K562 (cell line): ENCODE measurements around the gene INTS13. TPM values are rescaled to one million over a fixed set of nuclear protein-coding genes. Genes with fewer than 3 reads are reported as not detected.

Source experiments
- ATAC-seq: fragments of 200-7000 bp; cut with Tn5 transposase; 3 replicates; pipeline ENCODE4 v1.9.1; 2020; ENCODE audit warnings: moderate library complexity
- BruUV-seq: library from RNA; stranded (reverse); fragments of 400-500 nt; replicated peaks from 2 replicates; lab custom pipeline; 2021; lab: Mats Ljungman, UMichigan
- CTCF ChIA-PET: fragments of 300-600 bp; formaldehyde crosslinking; extraction: SDS; loops from one replicate; lab custom pipeline; 2021; ENCODE audit warnings: low intra/inter-chr PET ratio; lab: Yijun Ruan, JAX
- POLR2A ChIA-PET: fragments of 300-600, 350-650 bp; sonication (Branson Sonifier 250); formaldehyde crosslinking; extraction: SDS; loops from one replicate; lab custom pipeline; 2021; ENCODE audit warnings: antibody characterized with exemption, inconsistent platforms; lab: Yijun Ruan, JAX
- DNase-seq, 4 experiments: peaks; one replicate each; pipeline versions ENCODE4 v3.0.0 to v3.0.0-alpha.2; 2011 to 2018; ENCODE audit warnings: low spot score in 3 of 4, mixed read lengths in 3 of 4; ENCODE audit errors: extremely low read depth in 1 of 4
- FAIRE-seq: peaks from 2 replicates; lab custom pipeline; 2011; peaks lifted over from hg19 to GRCh38; lab: Jason Lieb, UNC
- H2AFZ ChIP-seq: 2 replicates; pipeline ENCODE4 v1.6.0; 2011; ENCODE audit warnings: low read depth, low read length, control low read depth, inconsistent platforms
- H3K27ac ChIP-seq: fragments of 200-600 bp; 3 replicates; pipeline ENCODE4 v1.8.0; 2011; ENCODE audit warnings: low read depth, mild to moderate bottlenecking, control low read depth, inconsistent platforms, low read length, moderate library complexity, mixed read lengths; ENCODE audit errors: extremely low read depth
- H3K27me3 ChIP-seq, 2 experiments: fragments of 300-600 bp in 1 of 2; 2 replicates in 1 of 2; 3 replicates in 1 of 2; pipeline versions ENCODE4 v1.6.0 to v1.8.0; 2011; ENCODE audit warnings: inconsistent platforms in 2 of 2, low read length in 2 of 2, mild to moderate bottlenecking in 1 of 2, mixed read lengths in 1 of 2, moderate library complexity in 1 of 2; ENCODE audit not compliant: control insufficient read depth in 2 of 2, insufficient read depth in 2 of 2
- H3K36me3 ChIP-seq: fragments of 300-600 bp; 3 replicates; pipeline ENCODE4 v1.8.0; 2011; ENCODE audit warnings: mild to moderate bottlenecking, low read length, inconsistent platforms; ENCODE audit not compliant: control insufficient read depth, insufficient read depth
- H3K4me1 ChIP-seq, 2 experiments: fragments of 200-600 bp in 1 of 2; replicated peaks in 1 of 2; 2 replicates in 1 of 2; 3 replicates in 1 of 2; pipeline versions ENCODE4 v1.5.1 to v1.8.0; 2011; ENCODE audit warnings: inconsistent platforms in 2 of 2, low read length in 2 of 2, mild to moderate bottlenecking in 1 of 2, mixed read lengths in 1 of 2, moderate library complexity in 1 of 2; ENCODE audit not compliant: control insufficient read depth in 2 of 2, insufficient read depth in 2 of 2
- H3K4me2 ChIP-seq: 2 replicates; pipeline ENCODE4 v1.6.1; 2011; ENCODE audit warnings: low read length, control low read depth, inconsistent platforms, mixed read lengths; ENCODE audit not compliant: insufficient read depth
- H3K4me3 ChIP-seq: fragments of 200-600 bp; sonication (generic), shearing (Covaris generic); 2 replicates; pipeline ENCODE4 v1.5.1; 2016; ENCODE audit warnings: control low read depth, inconsistent platforms
- H3K79me2 ChIP-seq: fragments of 200-600 bp; 3 replicates; pipeline ENCODE4 v1.8.0; 2011; ENCODE audit warnings: low read length, inconsistent platforms; ENCODE audit not compliant: control insufficient read depth, insufficient read depth
- H3K9ac ChIP-seq, 2 experiments: 2 replicates each; pipeline versions ENCODE4 v1.6.0 to v1.6.1; 2011; ENCODE audit warnings: low read depth in 2 of 2, low read length in 2 of 2, control low read depth in 1 of 2, inconsistent platforms in 1 of 2, mild to moderate bottlenecking in 1 of 2, mixed read lengths in 1 of 2; ENCODE audit not compliant: insufficient read depth in 1 of 2
- H3K9me1 ChIP-seq: one replicate; pipeline ENCODE4 v1.6.0; 2011; ENCODE audit warnings: inconsistent platforms, mild to moderate bottlenecking, low read length, moderate library complexity; ENCODE audit not compliant: control insufficient read depth, insufficient read depth
- H3K9me3 ChIP-seq: replicated peaks from 2 replicates; pipeline ENCODE4 v1.5.1; 2011; ENCODE audit warnings: low read depth, low read length, inconsistent platforms; ENCODE audit not compliant: control insufficient read depth, insufficient read depth
- H4K20me1 ChIP-seq: replicated peaks from 2 replicates; pipeline ENCODE4 v1.6.1; 2011; ENCODE audit warnings: low read length, inconsistent platforms, mixed read lengths; ENCODE audit not compliant: control insufficient read depth, insufficient read depth
- ATF3 ChIP-seq, 2 experiments: fragments of 450-650 bp in 1 of 2; sonication (generic) in 1 of 2; formaldehyde crosslinking in 1 of 2; IDR thresholded peaks in 1 of 2; conservative IDR thresholded peaks in 1 of 2; 2 replicates each; pipeline versions ENCODE4 v1.6.1 to v1.8.1; 2016 to 2023; ENCODE audit warnings: mild to moderate bottlenecking in 2 of 2, moderate library complexity in 2 of 2, inconsistent platforms in 1 of 2, missing genetic modification reagents in 1 of 2
- BCLAF1 ChIP-seq, 2 experiments: fragments of 450-650 bp in 1 of 2; IDR thresholded peaks; 2 replicates each; pipeline ENCODE4 v1.6.1; 2011 to 2017; ENCODE audit warnings: low read depth in 2 of 2, antibody characterized with exemption in 1 of 2, borderline replicate concordance in 1 of 2, low read length in 1 of 2, mild to moderate bottlenecking in 1 of 2, mixed read lengths in 1 of 2; ENCODE audit not compliant: control insufficient read depth in 1 of 2
- CCAR2 ChIP-seq: fragments of 200-400 bp; formaldehyde crosslinking; IDR thresholded peaks from 2 replicates; pipeline ENCODE4 v1.6.1; 2017; ENCODE audit warnings: mild to moderate bottlenecking, low read depth, low read length
- CEBPB ChIP-seq: fragments of 450-650 bp; IDR thresholded peaks from 2 replicates; pipeline ENCODE4 v1.6.1; 2016; ENCODE audit warnings: missing genetic modification characterization, missing compliant biosample characterization
- CEBPG ChIP-seq, 3 experiments: fragments of 200-800 bp in 1 of 3; sonication (Bioruptor generic) in 1 of 3; sonication (generic) in 1 of 3; formaldehyde crosslinking in 1 of 3; IDR thresholded peaks in 2 of 3; conservative IDR thresholded peaks in 1 of 3; 2 replicates each; pipeline versions ENCODE4 v1.6.1 to v1.8.0; 2016 to 2022; ENCODE audit warnings: missing compliant biosample characterization in 2 of 3, missing genetic modification characterization in 2 of 3, mild to moderate bottlenecking in 1 of 3, missing genetic modification reagents in 1 of 3
- IRF1 ChIP-seq: sonication (generic); formaldehyde crosslinking; IDR thresholded peaks from 2 replicates; pipeline ENCODE4 v1.8.0; 2022; ENCODE audit warnings: missing genetic modification reagents, mild to moderate bottlenecking, borderline replicate concordance
- JUND ChIP-seq, 2 experiments: IDR thresholded peaks; 2 replicates in 1 of 2; 3 replicates in 1 of 2; pipeline ENCODE4 v1.6.1; 2011; ENCODE audit warnings: borderline replicate concordance in 2 of 2, low read depth in 2 of 2, low read length in 2 of 2, improper control_type of control experiment in 1 of 2, missing biosample characterization in 1 of 2, missing genetic modification characterization in 1 of 2, missing genetic modification reagents in 1 of 2
- KAT8 ChIP-seq: fragments of 450-650 bp; IDR thresholded peaks from 2 replicates; pipeline ENCODE4 v1.6.1; 2016; ENCODE audit warnings: low read depth, mild to moderate bottlenecking
- RAD21 ChIP-seq, 2 experiments: fragments of 250-450 bp in 1 of 2; fragments of 450-650 bp in 1 of 2; sonication (Bioruptor Pico) in 1 of 2; formaldehyde crosslinking in 1 of 2; IDR thresholded peaks in 1 of 2; conservative IDR thresholded peaks in 1 of 2; 2 replicates each; pipeline versions ENCODE4 v1.4.0 to v1.8.0; 2020 to 2022; ENCODE audit warnings: mild to moderate bottlenecking in 2 of 2, moderate library complexity in 1 of 2
- ZBED1 ChIP-seq: IDR thresholded peaks from 2 replicates; pipeline ENCODE4 v1.6.1; 2014
- ZNF561 ChIP-seq: fragments of 450-650 bp; formaldehyde crosslinking; conservative IDR thresholded peaks from 2 replicates; pipeline ENCODE4 v1.4.0; 2020; ENCODE audit warnings: mild to moderate bottlenecking, moderate library complexity
- ZNF583 ChIP-seq: fragments of 250-450 bp; sonication (Bioruptor Pico); IDR thresholded peaks from 2 replicates; pipeline ENCODE4 v1.4.0; 2020
- WGBS: fragments of 100-300 bp; shearing (Covaris generic); methylation state at CpG from one replicate; pipeline ENCODE4 v1.1.6; 2016; ENCODE audit warnings: low coverage, mixed read lengths; ENCODE audit not compliant: insufficient coverage; ENCODE audit errors: missing lambda C conversion rate; 5-methylcytosine and 5-hydroxymethylcytosine counted together
- in situ Hi-C: fragments of 300-500 bp; cut with MboI; formaldehyde crosslinking; loops from 4 replicates; pipeline ENCODE4 v1.15.0; 2018; ENCODE audit warnings: inconsistent platforms, mixed read lengths
- intact Hi-C: fragments of 100-400 bp; cut with micrococcal nuclease; formaldehyde crosslinking; loops from 2 replicates; pipeline ENCODE4 v1.14.2; 2022
- polyA plus RNA-seq, 8 experiments: library from polyadenylated mRNA; depleted of rRNA in 4 of 8; stranded (reverse) in 5 of 8; unstranded in 3 of 8; fragments of >200 nt; fragmentation: Nextera tagmentation in 2 of 8; fragmentation: Illumina TruSeq in 1 of 8; extraction: Ambion mirVana in 2 of 8; extraction: Trizol in 1 of 8; gene quantifications; 2 replicates each; pipeline versions ENCODE4 v1.2.1 to v1.2.3, GENCODE V29; 2011 to 2014; ENCODE audit warnings: inconsistent platforms in 1 of 8, missing spikeins in 1 of 8
- total RNA-seq, 7 experiments: library from RNA; depleted of rRNA in 6 of 7; stranded (reverse); fragments of >200 nt in 6 of 7; fragmentation: Illumina TruSeq in 2 of 7; extraction: Trizol in 2 of 7; gene quantifications; 2 replicates each; pipeline versions ENCODE4 v1.2.1 to v1.2.3, GENCODE V29; 2011 to 2021; ENCODE audit warnings: low replicate concordance in 1 of 7

Gene INTS13
- total and polyA plus RNA-seq, 9 of the 15 experiments (the other 6 are each of a cell fraction or from before 2014, with no cell fraction given): 48.3 to 91.8 (median 78.1) TPM

GRCh38 chr12:26963413-26963812, 25.6 kb upstream of the INTS13 start:
- no peak overlapping the region for H3K9ac ChIP-seq
- no peak overlapping the region for H2AFZ ChIP-seq
- H3K9me3 ChIP-seq: no peaks in the 10 kb centered on the region
- ATAC-seq (no peak), FAIRE-seq (no peak), DNase-seq (no peak)
- intact Hi-C loops: no loop called here
- H3K4me2 ChIP-seq: no peak overlapping the region
- WGBS: 57% methylated on average over 1 of the region's 1 CpG
- H3K4me1 ChIP-seq: no peaks in the 10 kb centered on the region
- POLR2A ChIA-PET: interaction anchor here (1.5 kb wide), 1 partner anchor 40 kb away, joined by 3 read pairs; no protein-coding TSS in a partner anchor
- no peaks in the 10 kb centered on the region for H3K9me1 ChIP-seq
- BruUV-seq: no TSS peak
- H3K36me3 ChIP-seq: peaks cover 47% of the 10 kb centered on the region
- peak; percentile 52 for TF ChIP-seq CEBPB (tag)
- TF ChIP-seq JUND (IDR thresholded peaks at IDR 0.05; ENCODE audit: borderline replicate concordance, low read depth, low read length): no peak
- no peak for TF ChIP-seq JUND (tag; IDR thresholded peaks at IDR 0.05; ENCODE audit: borderline replicate concordance, low read depth, low read length)
- no peak for TF ChIP-seq BCLAF1 (IDR thresholded peaks at IDR 0.05; ENCODE audit: borderline replicate concordance in 1 of 2, control insufficient read depth in 1 of 2, low read depth in 2 of 2, low read length in 1 of 2)
- TF ChIP-seq RAD21 (CRISPR knock-in tag; conservative IDR thresholded peaks at IDR 0.05 in 1 of 2, IDR thresholded peaks at IDR 0.05 in 1 of 2): no peak
- TF ChIP-seq CEBPG (CRISPR knock-in tag; IDR thresholded peaks at IDR 0.05): no peak
- peak; percentile 63 to 85 for TF ChIP-seq CEBPG (tag; conservative IDR thresholded peaks at IDR 0.05 in 1 of 2, IDR thresholded peaks at IDR 0.05 in 1 of 2)
- TF ChIP-seq ZNF561: no peak
- no peak for TF ChIP-seq KAT8
- peak; percentile 49; the same call in 1 of the 2 replicates for TF ChIP-seq ATF3 (IDR thresholded peaks at IDR 0.05)
- TF ChIP-seq ATF3 (CRISPR knock-in tag; conservative IDR thresholded peaks at IDR 0.05): no peak
- no peak for TF ChIP-seq ZNF583 (CRISPR knock-in tag)
- no peak for TF ChIP-seq ZBED1
- no peak for TF ChIP-seq CCAR2
- no peak for TF ChIP-seq IRF1
- H3K27ac ChIP-seq: no peak overlapping the region
- in situ Hi-C loops: no loop called here
- no peak overlapping the region for H3K4me3 ChIP-seq
- CTCF ChIA-PET: no interaction called here
- H4K20me1 ChIP-seq: no peaks in the 10 kb centered on the region
- no peaks in the 10 kb centered on the region for H3K27me3 ChIP-seq
- H3K79me2 ChIP-seq: no peaks in the 10 kb centered on the region
